GM19023 (cell line): Measurements from ENCODE around the gene PAFAH1B1.
"Not testable (repeated sequence)": the region's sequence is repeated elsewhere in the genome, so short reads cannot be mapped to it uniquely, and the experiment has no call there.

Source experiments
- ATAC-seq: cut with Tn5 transposase; IDR thresholded peaks from one replicate; pipeline ENCODE4 v1.9.1; 2021; ENCODE audit warnings: mild to moderate bottlenecking, moderate library complexity; ENCODE audit not compliant: unreplicated experiment

Gene PAFAH1B1

DNA sequence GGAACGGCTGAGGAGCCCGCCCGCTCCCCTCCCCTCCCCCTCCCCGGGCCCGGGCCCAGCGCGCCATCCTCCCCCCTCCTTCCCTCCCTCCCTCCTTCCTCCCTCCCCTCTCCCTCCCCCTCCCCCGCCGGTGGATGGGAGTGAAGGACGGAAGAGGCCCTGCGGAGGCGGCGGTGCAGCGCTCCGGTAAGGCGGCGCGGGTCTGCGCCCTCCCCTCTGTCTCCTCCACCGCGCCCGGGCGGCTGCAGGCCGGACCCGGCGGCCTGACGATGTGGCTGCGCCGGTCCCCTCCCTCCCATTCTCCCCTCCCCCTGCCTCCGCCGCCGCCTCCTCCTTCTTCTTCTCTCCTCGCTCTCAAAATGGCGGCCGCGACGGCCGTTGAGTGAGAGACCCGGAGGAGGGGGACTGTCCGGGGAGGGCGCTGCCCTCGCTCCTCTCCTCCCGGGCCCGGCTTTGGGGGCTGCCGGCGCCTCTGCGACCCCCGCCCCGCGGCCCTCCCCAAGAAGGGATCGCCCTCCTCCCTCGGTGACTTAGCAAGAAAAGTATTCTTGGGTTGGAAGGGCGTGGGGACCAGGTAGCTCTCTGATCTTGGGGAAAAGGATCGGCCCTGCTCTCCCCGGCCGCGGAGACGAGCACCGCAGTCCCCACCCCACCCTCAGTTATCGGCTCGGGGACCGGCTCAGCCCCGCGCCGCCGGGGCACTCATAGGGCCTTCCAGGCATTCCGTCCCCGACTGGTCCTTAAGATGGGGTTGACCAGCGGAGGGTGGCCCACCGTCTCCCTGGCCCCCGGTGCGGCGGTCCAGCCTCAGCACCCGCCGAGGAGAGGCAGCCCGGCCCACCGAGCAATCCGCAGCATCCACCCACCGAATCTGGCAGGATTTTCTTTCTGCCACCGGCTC lies 617 bp downstream of the PAFAH1B1 start:
- peak; percentile 51 for ATAC-seq

DNA sequence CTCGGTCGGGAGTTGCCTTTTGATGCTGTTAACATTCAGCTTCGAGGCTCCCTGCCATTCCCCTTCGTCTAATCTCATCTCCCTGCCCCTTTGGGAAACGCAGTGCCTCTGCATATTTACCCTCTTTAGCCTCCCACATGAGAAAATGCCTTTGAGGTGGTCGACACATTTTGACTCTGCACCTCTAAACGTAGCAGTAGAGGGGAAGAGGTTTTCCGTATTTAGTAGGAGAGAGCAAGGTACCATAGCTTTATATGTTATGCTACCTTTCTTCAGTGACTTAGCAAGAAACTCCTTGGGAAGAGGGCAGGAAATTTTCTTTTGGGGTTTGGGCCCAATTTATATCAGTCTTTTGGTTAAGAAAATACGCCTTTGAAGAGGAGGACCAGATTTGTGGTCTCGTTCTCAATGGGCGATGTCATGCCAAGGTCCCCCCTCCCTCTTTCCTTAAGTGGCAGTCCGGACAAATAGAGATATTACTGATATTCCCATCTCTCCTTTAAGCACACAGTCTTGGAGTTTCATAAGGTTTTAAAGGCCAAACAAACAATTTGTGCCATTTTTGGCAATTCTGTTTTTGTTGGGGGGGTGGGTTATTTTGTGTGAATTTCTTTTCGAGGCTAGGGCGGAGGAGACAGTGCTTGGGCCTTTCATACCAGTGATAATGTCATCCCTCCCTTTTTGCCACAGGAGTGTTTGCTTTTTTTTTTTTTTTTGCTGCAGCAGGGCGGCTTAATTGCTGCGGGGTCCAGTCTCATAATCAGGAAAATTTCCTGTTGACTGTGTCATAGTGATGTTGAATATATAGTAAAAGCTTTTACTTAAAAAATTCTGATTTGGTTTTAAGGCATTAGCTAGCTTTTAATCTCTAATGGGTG lies 1.5 kb downstream of the PAFAH1B1 start:
- no peak for ATAC-seq

- no peak for ATAC-seq
Measured at GRCh38 chr17:2595716-2596115, 2.3 kb downstream of the PAFAH1B1 start.

GRCh38 chr17:2598166-2598565 lies 4.7 kb downstream of the PAFAH1B1 start:
- no peak for ATAC-seq

- no peak for ATAC-seq
Measured at GRCh38 chr17:2602597-2603017, 9.2 kb downstream of the PAFAH1B1 start.

DNA sequence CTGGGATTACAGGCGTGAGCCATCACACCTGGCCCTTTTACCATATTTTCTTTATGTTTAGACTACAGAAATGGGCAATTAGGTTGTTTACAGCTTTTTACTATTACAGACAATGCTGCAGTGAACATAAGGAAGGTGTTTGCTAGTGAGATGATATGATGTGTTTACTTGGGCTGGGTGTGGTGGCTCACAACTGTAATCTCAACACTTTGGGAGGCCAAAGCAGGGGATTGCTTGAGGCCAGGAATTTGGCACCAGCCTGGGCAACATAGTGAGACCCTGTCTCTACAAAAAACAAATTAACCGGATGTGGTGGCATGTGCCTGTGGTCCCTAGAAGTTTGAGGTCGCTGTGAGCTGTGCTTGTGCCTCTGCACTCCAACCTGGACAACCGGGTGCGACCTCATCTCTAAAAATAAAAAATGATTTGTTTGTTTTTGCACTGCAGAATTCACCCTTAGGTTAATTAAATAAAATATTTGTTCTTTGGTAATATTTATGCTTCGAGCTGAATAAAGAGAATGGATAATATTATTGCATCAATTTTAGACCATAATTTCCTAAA lies 15.0 kb downstream of the PAFAH1B1 start:
- ATAC-seq, result no peak

GRCh38 chr17:2609091-2609490 lies 15.6 kb downstream of the PAFAH1B1 start:
- ATAC-seq, result no peak

DNA sequence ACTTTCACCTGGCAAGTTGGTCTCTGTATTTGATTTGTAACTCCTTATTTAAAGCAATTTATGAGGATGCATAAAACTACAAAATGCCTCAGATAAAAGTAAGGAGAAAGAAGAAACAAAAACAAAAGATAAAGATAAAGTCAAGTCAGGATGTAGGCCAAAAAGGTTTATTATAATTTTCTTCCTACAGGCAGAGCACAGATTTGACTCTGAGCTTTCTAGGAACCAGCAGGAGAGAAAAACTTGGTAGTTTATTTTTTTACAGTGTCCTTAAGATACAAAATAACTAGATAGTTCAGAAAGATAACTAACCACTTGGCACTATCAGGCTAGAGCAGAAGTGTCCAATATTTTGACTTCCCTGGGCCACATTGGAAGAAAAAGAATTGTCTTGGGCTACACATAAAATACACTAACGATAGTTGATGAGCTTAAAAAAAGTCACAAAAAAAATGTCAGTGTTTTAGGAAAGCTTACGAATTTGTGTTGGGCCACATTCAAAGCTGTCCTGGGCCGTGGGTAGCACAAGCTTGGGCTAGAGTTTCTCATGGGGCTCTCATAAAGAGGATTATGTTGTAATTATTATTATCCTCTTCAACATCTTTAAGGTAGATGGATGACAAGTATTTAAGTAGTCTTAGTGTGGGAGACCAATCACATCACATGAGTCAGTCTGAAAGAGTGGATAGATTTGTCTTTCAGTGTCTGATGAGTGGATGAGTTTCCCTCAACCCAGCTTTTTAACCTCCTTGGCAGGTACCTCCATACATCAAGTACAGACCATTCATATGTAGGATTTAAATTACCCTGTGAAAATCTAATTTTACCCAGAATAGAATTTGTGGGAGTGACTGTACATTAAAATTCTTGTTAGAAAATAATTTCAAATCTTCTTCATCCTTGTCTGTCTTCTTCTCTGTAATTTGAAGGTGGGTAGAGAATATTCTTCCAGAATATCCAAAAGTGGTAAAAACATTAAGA lies 17.0 kb downstream of the PAFAH1B1 start:
- ATAC-seq, result no peak

GRCh38 chr17:2611627-2612026 lies 18.2 kb downstream of the PAFAH1B1 start:
- ATAC-seq, result no peak

- ATAC-seq, result no peak
Measured at GRCh38 chr17:2612630-2613029, 19.2 kb downstream of the PAFAH1B1 start.

- ATAC-seq, result no peak
Measured at GRCh38 chr17:2613089-2613808, 19.8 kb downstream of the PAFAH1B1 start.

- no peak for ATAC-seq
Measured at GRCh38 chr17:2615882-2616281, 22.4 kb downstream of the PAFAH1B1 start.

GRCh38 chr17:2621241-2621640 lies 27.8 kb downstream of the PAFAH1B1 start:
- no peak for ATAC-seq

GRCh38 chr17:2621951-2622405 lies 28.5 kb downstream of the PAFAH1B1 start:
- ATAC-seq, result not testable (repeated sequence)

- ATAC-seq, result not testable (repeated sequence)
Measured at GRCh38 chr17:2622721-2623301, 29.4 kb downstream of the PAFAH1B1 start.

DNA sequence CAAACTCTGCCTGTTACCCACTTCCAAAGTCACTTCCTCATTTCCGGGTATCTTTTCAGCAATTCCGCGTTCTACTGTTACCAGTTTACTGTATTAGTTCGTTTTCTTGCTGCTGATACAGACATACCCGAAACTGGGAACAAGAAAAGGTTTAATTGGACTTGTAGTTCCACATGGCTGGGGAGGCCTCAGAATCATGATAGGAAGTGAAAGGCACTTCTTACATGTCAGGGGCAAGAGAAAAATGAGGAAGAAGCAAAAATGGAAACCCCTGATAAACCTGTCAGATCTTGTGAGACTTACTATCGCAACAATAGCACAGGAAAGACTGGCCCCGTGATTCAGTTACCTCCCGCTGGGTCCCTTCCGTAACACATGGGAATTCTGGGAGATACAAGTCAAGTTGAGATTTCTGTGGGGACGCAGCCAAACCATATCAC lies 30.9 kb downstream of the PAFAH1B1 start:
- no peak for ATAC-seq

GRCh38 chr17:2626626-2627219 lies 33.3 kb downstream of the PAFAH1B1 start:
- ATAC-seq, result not testable (repeated sequence)

DNA sequence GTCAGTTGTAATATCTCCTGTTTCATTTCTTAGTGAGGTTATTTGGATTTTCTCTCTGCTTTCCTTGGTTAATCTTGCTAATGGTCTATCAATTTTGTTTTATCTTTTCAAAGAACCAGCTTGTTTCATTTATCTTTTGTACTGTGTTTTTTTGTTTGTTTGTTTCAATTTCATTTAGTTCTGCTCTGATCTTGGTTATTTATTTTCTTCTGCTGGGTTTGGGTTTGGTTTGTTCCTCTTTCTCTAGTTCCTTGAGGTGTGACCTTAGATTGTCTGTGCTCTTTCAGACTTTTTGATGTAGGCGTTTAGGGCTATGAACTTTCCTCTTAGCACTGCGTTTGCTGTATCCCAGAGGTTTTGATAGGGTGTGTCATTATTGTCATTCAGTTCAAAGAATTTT lies 35.5 kb downstream of the PAFAH1B1 start:
- not testable (repeated sequence) for ATAC-seq

DNA sequence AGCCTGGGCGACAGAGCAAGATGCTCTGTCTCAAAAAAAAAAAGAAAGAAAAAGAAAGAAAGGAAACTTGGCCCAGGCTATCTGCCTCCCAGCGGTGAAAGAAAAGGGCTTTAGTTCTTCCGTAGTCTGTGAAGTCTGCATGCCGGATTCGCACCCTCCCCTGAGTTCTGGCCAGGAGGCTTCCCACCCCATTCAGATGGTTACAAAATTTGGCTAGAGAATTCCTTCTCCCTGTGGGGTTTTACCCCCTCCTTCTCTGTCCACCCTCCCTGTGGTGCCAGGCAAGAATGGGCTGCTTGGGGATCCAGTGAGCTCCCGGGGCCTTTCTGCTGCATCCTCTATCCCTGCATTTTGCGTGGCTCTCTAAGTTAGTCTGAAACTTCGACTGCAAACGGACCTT lies 37.8 kb downstream of the PAFAH1B1 start:
- ATAC-seq, result no peak
